HG02870 (cell line): ENCODE data around the gene PPFIA1.
"Not testable (repeated sequence)": the region's sequence is repeated elsewhere in the genome, so short reads cannot be mapped to it uniquely, and the experiment has no call there.

Experiments
- ATAC-seq: cut with Tn5 transposase; IDR thresholded peaks from one replicate; pipeline ENCODE4 v1.9.1; 2021; ENCODE audit warnings: mild to moderate bottlenecking, moderate library complexity; ENCODE audit not compliant: unreplicated experiment

PPFIA1 gene

DNA sequence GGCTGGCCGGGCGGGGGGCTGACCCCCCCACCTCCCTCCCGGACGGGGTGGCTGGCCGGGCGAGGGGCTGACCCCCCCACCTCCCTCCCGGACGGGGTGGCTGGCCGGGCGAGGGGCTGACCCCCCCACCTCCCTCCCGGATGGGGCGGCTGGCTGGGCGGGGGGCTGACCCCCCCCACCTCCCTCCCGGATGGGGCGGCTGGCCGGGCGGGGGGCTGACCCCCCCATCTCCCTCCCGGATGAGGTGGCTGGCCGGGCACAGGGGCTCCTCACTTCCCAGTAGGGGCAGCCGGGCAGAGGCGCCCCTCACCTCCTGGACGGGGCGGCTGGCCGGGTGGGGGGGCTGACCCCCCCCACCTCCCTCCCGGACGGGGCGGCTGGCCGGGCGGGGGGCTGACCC, 24.7 kb downstream of the PPFIA1 start:
- not testable (repeated sequence) for ATAC-seq

GRCh38 chr11:70296681-70297080, 26.2 kb downstream of the PPFIA1 start:
- ATAC-seq: no peak

GRCh38 chr11:70297341-70297740, 26.9 kb downstream of the PPFIA1 start:
- no peak for ATAC-seq

GRCh38 chr11:70298243-70298915, 27.9 kb downstream of the PPFIA1 start:
- ATAC-seq: no peak

- ATAC-seq: no peak
Observed at GRCh38 chr11:70299636-70300035, 29.1 kb downstream of the PPFIA1 start.

DNA sequence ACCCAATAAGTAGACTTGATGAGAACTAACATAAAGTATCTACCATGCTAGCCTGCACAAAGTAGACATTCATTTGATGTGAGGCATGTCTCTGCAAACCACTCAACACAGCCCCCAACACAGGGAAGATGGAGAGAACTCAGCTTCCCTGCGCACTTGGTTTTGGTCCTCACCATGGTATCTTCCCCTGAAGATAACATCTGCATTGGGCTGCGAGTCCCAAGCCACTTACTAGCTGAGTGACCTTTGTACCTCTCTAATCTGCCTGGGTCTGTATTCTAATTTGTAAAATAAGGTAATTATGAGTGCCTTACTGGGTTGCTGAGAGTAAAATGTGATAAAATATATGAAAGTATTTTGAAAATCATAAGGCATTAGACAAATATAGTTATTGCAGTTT, 30.7 kb downstream of the PPFIA1 start:
- ATAC-seq: no peak

DNA sequence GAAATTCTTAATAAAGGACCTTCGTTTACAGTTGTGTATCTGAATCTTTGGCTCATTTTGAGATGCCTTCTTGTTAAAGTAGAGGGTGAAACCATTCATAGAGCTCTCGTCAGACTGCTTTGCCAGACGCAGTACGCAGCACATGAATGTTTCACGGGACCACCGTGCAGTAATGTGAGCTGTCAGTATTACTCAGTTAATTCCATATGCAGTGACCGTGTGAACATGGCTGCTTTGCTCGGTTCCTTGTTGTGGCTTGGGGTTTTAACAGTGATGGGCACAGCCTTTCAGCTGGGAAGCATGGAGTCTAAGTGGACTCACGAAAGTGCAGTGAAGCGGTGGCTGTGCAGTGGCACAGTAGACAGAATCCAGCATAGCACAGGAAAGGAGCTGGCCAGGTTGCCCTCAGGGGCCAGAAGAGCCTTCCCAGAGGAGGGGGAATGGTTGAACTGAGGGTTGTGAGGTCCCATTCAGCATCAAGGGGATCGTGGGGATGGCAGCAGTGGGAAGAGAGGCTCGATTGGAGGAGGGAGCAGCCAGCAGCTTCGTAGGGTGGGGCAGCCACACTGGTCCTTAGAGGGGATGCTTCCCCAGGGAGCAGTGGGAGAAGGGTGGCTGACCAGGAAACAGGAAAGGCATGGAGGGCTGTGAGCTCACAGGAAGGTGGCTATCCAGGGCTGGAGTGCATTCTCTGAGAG, 31.4 kb downstream of the PPFIA1 start:
- no peak for ATAC-seq

- ATAC-seq: no peak
Observed at GRCh38 chr11:70302419-70302752, 31.9 kb downstream of the PPFIA1 start.

- no peak for ATAC-seq
Observed at GRCh38 chr11:70303070-70303469, 32.6 kb downstream of the PPFIA1 start.

DNA sequence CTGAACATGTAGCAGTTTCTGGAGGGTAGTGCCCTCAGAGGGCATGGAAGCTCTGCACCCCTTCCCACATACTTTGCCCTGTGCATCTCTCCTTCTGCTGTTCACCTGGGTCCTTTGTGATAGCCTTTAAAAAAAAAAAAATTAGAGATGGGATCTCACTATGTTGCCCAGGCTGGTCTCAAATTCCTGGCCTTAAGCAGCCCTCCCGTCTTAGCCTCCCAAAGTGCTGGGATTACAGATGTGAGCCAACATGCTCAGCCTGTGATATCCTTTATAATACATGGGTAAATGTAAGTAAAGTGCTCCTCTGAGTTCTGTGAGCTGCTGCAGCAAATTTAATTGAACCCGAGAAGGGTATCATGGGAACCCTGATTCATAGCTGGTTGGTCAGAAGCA, 33.7 kb downstream of the PPFIA1 start:
- no peak for ATAC-seq

- ATAC-seq: no peak
Observed at GRCh38 chr11:70305501-70305900, 35.0 kb downstream of the PPFIA1 start.

DNA sequence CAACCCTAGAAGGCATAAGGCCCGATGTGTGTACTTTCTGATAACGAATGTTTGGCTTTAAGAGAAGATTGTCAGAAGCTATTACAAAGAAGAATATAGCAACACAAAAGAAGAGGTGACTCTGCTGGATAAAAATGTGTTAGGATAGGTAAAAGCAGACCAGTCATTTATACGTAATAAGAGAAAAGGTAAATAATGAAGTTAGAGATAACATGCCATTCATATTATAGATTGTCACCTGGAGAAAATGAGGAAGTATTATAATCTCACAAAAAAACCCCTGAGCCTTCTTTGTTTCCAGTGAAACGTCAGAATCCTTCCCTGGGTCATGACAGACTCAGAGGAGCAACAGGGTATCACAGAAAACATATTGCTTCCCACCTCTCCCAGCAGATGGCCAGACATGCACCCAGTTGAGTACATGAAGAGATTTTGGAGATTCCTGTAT, 36.1 kb downstream of the PPFIA1 start:
- ATAC-seq: no peak

GRCh38 chr11:70307176-70307575, 36.7 kb downstream of the PPFIA1 start:
- ATAC-seq: no peak

- no peak for ATAC-seq
Observed at GRCh38 chr11:70311616-70312015, 41.1 kb downstream of the PPFIA1 start.

- ATAC-seq: no peak
Observed at GRCh38 chr11:70312401-70313357, 42.2 kb downstream of the PPFIA1 start.

- no peak for ATAC-seq
Observed at GRCh38 chr11:70313945-70314344, 43.5 kb downstream of the PPFIA1 start.

- no peak for ATAC-seq
Observed at GRCh38 chr11:70314730-70315129, 44.2 kb downstream of the PPFIA1 start.

DNA sequence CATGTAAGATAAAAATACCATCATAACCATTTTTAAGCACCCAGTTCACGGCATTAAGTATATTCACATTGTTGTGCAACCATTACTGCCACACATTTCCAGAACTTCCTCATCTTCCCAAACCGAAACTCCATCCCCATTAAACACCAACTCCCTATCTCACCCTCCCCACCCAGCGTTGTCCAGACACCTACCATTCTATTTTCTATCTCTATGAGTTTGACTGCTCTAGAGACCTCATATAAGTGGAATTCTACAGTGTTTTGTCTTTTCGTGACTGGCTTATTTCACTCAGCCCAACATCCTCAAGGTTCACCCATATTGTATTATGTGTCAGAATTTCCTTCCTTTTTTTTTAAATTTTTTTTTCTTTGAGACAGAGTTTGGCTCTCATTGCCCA, 45.2 kb downstream of the PPFIA1 start:
- ATAC-seq: no peak

GRCh38 chr11:70317581-70318305, 47.3 kb downstream of the PPFIA1 start:
- no peak for ATAC-seq

DNA sequence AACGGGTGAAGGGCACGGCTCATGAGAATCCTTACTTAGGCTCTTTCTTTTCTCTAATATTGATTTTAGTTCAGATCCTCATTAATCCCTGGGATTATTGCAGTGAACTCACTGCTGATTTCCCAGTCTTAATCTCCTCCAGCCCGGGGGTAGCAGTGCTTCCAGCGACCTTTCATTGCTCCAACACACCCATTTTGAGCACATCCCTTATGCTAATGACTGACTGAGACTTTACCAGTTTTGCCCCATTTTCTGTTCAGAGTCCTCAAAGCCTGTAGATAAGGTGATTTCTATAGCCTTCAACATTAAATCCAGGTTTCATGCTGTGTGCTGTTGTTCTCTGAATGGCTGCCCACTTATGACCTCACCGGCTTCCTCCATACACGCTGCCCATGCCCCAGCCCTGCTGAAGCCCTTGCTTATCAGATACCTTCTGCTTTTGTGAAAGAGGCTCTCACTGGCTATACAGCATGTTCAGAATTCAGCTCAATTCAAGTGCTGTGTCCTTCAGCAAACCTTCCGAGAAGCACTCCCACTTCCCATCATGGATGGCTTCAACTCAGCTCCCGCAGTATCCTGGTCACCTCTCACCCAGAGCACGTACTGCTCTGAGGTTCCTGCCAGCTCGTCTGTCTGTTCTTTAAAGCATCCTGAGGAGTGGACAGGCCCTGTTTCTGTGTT, 49.0 kb downstream of the PPFIA1 start:
- no peak for ATAC-seq
